ENCODE measurements around the gene NEUROD1. TPM values are rescaled to one million over a fixed set of nuclear protein-coding genes. Genes with fewer than 3 reads are reported as not detected.
A peak's percentile ranks its signal among the peaks of the same experiment; 100 is the strongest.

NEUROD1 gene
- total RNA-seq, 1 donor from 2014 or later, result not detected

GRCh38 chr2:181680937-181681811, 857 bp upstream of the NEUROD1 start:
- no peak for TF ChIP-seq CTCF (IDR thresholded peaks at IDR 0.05; ENCODE audit: unreplicated experiment)
- Mint-ChIP-seq H3K27me3 (ENCODE audit: low read depth) (peaks cover 94% of the 10 kb centered on the region), H3K27ac (no peak overlapping the region), H3K4me3 (peak overlapping the region; percentile 41), H3K4me1 (peaks cover 19% of the 10 kb centered on the region), H3K36me3 (no peaks in the 10 kb centered on the region), H3K9me3 (no peaks in the 10 kb centered on the region)
- no peak for DNase-seq (ENCODE audit: low spot score in 2 of 2, unreplicated experiment in 2 of 2)

GRCh38 chr2:181679544-181679979, 755 bp downstream of the NEUROD1 start:
- Mint-ChIP-seq H3K27ac (no peak overlapping the region), H3K4me1 (peaks cover 19% of the 10 kb centered on the region), H3K4me3 (no peak overlapping the region), H3K9me3 (no peaks in the 10 kb centered on the region), H3K27me3 (ENCODE audit: low read depth) (peaks cover 94% of the 10 kb centered on the region), H3K36me3 (no peaks in the 10 kb centered on the region)
- no peak for DNase-seq (ENCODE audit: low spot score in 2 of 2, unreplicated experiment in 2 of 2)
- TF ChIP-seq CTCF (IDR thresholded peaks at IDR 0.05; ENCODE audit: unreplicated experiment), result no peak

- Mint-ChIP-seq H3K27ac (no peak overlapping the region), H3K36me3 (no peaks in the 10 kb centered on the region), H3K27me3 (ENCODE audit: low read depth) (peaks cover 94% of the 10 kb centered on the region), H3K9me3 (no peaks in the 10 kb centered on the region), H3K4me1 (peaks cover 17% of the 10 kb centered on the region), H3K4me3 (no peak overlapping the region)
- no peak for TF ChIP-seq CTCF (IDR thresholded peaks at IDR 0.05; ENCODE audit: unreplicated experiment)
- DNase-seq (ENCODE audit: low spot score in 2 of 2, unreplicated experiment in 2 of 2), result no peak
Measured at GRCh38 chr2:181678861-181679543, 1.3 kb downstream of the NEUROD1 start.

- TF ChIP-seq CTCF (IDR thresholded peaks at IDR 0.05; ENCODE audit: unreplicated experiment), result no peak
- Mint-ChIP-seq H3K9me3 (no peaks in the 10 kb centered on the region), H3K27ac (no peak overlapping the region), H3K36me3 (no peaks in the 10 kb centered on the region), H3K4me1 (peaks cover 11% of the 10 kb centered on the region), H3K4me3 (no peak overlapping the region), H3K27me3 (ENCODE audit: low read depth) (peaks cover 91% of the 10 kb centered on the region)
- peak; percentile 79 to 90 for DNase-seq (ENCODE audit: low spot score in 2 of 2, unreplicated experiment in 2 of 2)
Measured at GRCh38 chr2:181677912-181678586, 2.3 kb downstream of the NEUROD1 start.

GRCh38 chr2:181675254-181675653, 5.1 kb downstream of the NEUROD1 start:
- H3K4me1 Mint-ChIP-seq, result no peaks in the 10 kb centered on the region
- peaks cover 82% of the 10 kb centered on the region for H3K27me3 Mint-ChIP-seq (ENCODE audit: low read depth)
- no peak overlapping the region for H3K27ac Mint-ChIP-seq
- no peak for TF ChIP-seq CTCF (IDR thresholded peaks at IDR 0.05; ENCODE audit: unreplicated experiment)
- no peaks in the 10 kb centered on the region for H3K36me3 Mint-ChIP-seq
- no peak overlapping the region for H3K4me3 Mint-ChIP-seq
- no peaks in the 10 kb centered on the region for H3K9me3 Mint-ChIP-seq
- DNase-seq (ENCODE audit: low spot score in 2 of 2, unreplicated experiment in 2 of 2), result no peak

All from mesothelial cell of epicardium (in vitro differentiated cells).